GM19452 (cell line): ENCODE measurements around the gene PDSS2.
"Not testable (repeated sequence)": the region's sequence is repeated elsewhere in the genome, so short reads cannot be mapped to it uniquely, and the experiment has no call there.

ENCODE experiments used
- ATAC-seq: cut with Tn5 transposase; IDR thresholded peaks from one replicate; pipeline ENCODE4 v1.9.1; 2021; ENCODE audit not compliant: unreplicated experiment

The PDSS2 gene

GRCh38 chr6:107180099-107180498, 279.3 kb downstream of the PDSS2 start:
- no peak for ATAC-seq

- no peak for ATAC-seq
These were observed 280.4 kb downstream of the PDSS2 start for GRCh38 chr6:107179004-107179403.

GRCh38 chr6:107173779-107174178, 285.6 kb downstream of the PDSS2 start:
- ATAC-seq = no peak

GRCh38 chr6:107171513-107171912, 287.9 kb downstream of the PDSS2 start:
- no peak for ATAC-seq

GRCh38 chr6:107164299-107164698, 295.1 kb downstream of the PDSS2 start:
- ATAC-seq = not testable (repeated sequence)

GRCh38 chr6:107161521-107161920, 297.8 kb downstream of the PDSS2 start:
- ATAC-seq = no peak

GRCh38 chr6:107156617-107157016, 302.7 kb downstream of the PDSS2 start:
- ATAC-seq = no peak

GRCh38 chr6:107154801-107155160, 304.6 kb downstream of the PDSS2 start:
- ATAC-seq = no peak

GRCh38 chr6:107154131-107154800, 305.1 kb downstream of the PDSS2 start:
- ATAC-seq = no peak

GRCh38 chr6:107152638-107153430, 306.5 kb downstream of the PDSS2 start:
- no peak for ATAC-seq

- ATAC-seq = no peak
These were observed 314.7 kb downstream of the PDSS2 start for GRCh38 chr6:107144666-107145065.

- ATAC-seq = no peak
These were observed 315.4 kb downstream of the PDSS2 start for GRCh38 chr6:107144014-107144413.

GRCh38 chr6:107140581-107140980, 318.8 kb downstream of the PDSS2 start:
- ATAC-seq = no peak

GRCh38 chr6:107136324-107136723, 323.0 kb downstream of the PDSS2 start:
- ATAC-seq = not testable (repeated sequence)

- not testable (repeated sequence) for ATAC-seq
These were observed 324.2 kb downstream of the PDSS2 start for GRCh38 chr6:107135048-107135680.

GRCh38 chr6:107132330-107132954, 326.9 kb downstream of the PDSS2 start:
- ATAC-seq = no peak

GRCh38 chr6:107129370-107129925, 329.9 kb downstream of the PDSS2 start:
- no peak for ATAC-seq

GRCh38 chr6:107128577-107128976, 330.8 kb downstream of the PDSS2 start:
- no peak for ATAC-seq

GRCh38 chr6:107128175-107128574, 331.2 kb downstream of the PDSS2 start:
- ATAC-seq = no peak

GRCh38 chr6:107125771-107126170, 333.6 kb downstream of the PDSS2 start:
- no peak for ATAC-seq

- peak; percentile 77 for ATAC-seq
These were observed 334.4 kb downstream of the PDSS2 start for GRCh38 chr6:107124934-107125348.
